IMR-90 (cell line): Measurements from ENCODE around the gene RAD51. TPM values are rescaled to one million over a fixed set of nuclear protein-coding genes. Genes with fewer than 3 reads are reported as not detected.

Experiments used
- ATAC-seq: fragments of 200-7000 bp; cut with Tn5 transposase; 2 replicates; pipeline ENCODE4 v1.9.1; 2020; ENCODE audit warnings: low read depth, mild to moderate bottlenecking, moderate library complexity
- BruUV-seq: library from RNA; stranded (reverse); fragments of 400-500 nt; replicated peaks from 2 replicates; lab custom pipeline; 2021; lab: Mats Ljungman, UMichigan
- CTCF ChIA-PET: fragments of 300-600 bp; formaldehyde crosslinking; extraction: SDS; loops from one replicate; lab custom pipeline; 2021; ENCODE audit warnings: antibody characterized with exemption; lab: Yijun Ruan, JAX
- POLR2A ChIA-PET: fragments of 300-600 bp; sonication (Branson Sonifier 250); formaldehyde crosslinking; loops from one replicate; lab custom pipeline; 2022; ENCODE audit warnings: antibody characterized with exemption; ENCODE audit not compliant: unreplicated experiment; lab: Charles Lee
- DNase-seq: peaks from one replicate; pipeline ENCODE4 v3.0.0; 2013
- H2AFZ ChIP-seq: replicated peaks from 2 replicates; pipeline ENCODE3; 2013; ENCODE audit warnings: low read length, mild to moderate bottlenecking; ENCODE audit not compliant: poor library complexity
- H2AK5ac ChIP-seq: 2 replicates; pipeline ENCODE4 v1.6.1; 2013; ENCODE audit warnings: low read depth, low read length, inconsistent platforms
- H2AK9ac ChIP-seq: replicated peaks from 2 replicates; pipeline ENCODE3; 2013; ENCODE audit warnings: mild to moderate bottlenecking, low read depth, low read length, moderate library complexity; ENCODE audit not compliant: poor library complexity
- H2BK120ac ChIP-seq: 2 replicates; pipeline ENCODE4 v1.6.1; 2013; ENCODE audit warnings: low read depth, low read length, inconsistent platforms
- H2BK15ac ChIP-seq: 3 replicates; pipeline ENCODE4 v1.6.1; 2013; ENCODE audit warnings: low read depth, low read length, inconsistent platforms
- H2BK20ac ChIP-seq: 2 replicates; pipeline ENCODE4 v1.6.1; 2013; ENCODE audit warnings: low read depth, mild to moderate bottlenecking, inconsistent platforms, low read length, moderate library complexity
- H2BK5ac ChIP-seq: 2 replicates; pipeline ENCODE4 v1.6.1; 2013; ENCODE audit warnings: mild to moderate bottlenecking, low read depth, low read length, inconsistent platforms; ENCODE audit not compliant: poor library complexity, severe bottlenecking
- H3K14ac ChIP-seq: replicated peaks from 2 replicates; pipeline ENCODE4 v1.6.1; 2013; ENCODE audit warnings: low read depth, low read length, inconsistent platforms
- H3K18ac ChIP-seq: 2 replicates; pipeline ENCODE4 v1.6.1; 2013; ENCODE audit warnings: low read depth, low read length, control low read depth
- H3K23ac ChIP-seq: 2 replicates; pipeline ENCODE4 v1.6.1; 2013; ENCODE audit warnings: low read depth, low read length, inconsistent platforms
- H3K27ac ChIP-seq: 2 replicates; pipeline ENCODE4 v1.5.1; 2013; ENCODE audit warnings: mild to moderate bottlenecking, control low read depth, low read length; ENCODE audit not compliant: insufficient read depth
- H3K27me3 ChIP-seq: 2 replicates; pipeline ENCODE4 v1.6.1; 2013; ENCODE audit warnings: low read length; ENCODE audit not compliant: control insufficient read depth, insufficient read depth
- H3K36me3 ChIP-seq: 2 replicates; pipeline ENCODE4 v1.6.1; 2013; ENCODE audit warnings: low read length, mixed read lengths; ENCODE audit not compliant: control insufficient read depth, insufficient read depth
- H3K4ac ChIP-seq: 2 replicates; pipeline ENCODE4 v1.6.1; 2013; ENCODE audit warnings: low read depth, low read length, inconsistent platforms
- H3K4me1 ChIP-seq: 2 replicates; pipeline ENCODE4 v1.6.1; 2013; ENCODE audit warnings: low read length, mixed read lengths; ENCODE audit not compliant: control insufficient read depth, insufficient read depth
- H3K4me2 ChIP-seq: 2 replicates; pipeline ENCODE4 v1.6.1; 2013; ENCODE audit warnings: low read depth, mild to moderate bottlenecking, control low read depth, low read length, moderate library complexity
- H3K4me3 ChIP-seq: 2 replicates; pipeline ENCODE4 v1.5.1; 2013; ENCODE audit warnings: low read depth, mild to moderate bottlenecking, control low read depth, low read length, moderate library complexity; ENCODE audit not compliant: insufficient read depth
- H3K56ac ChIP-seq: 2 replicates; pipeline ENCODE4 v1.6.1; 2013; ENCODE audit warnings: low read length, inconsistent platforms; ENCODE audit not compliant: insufficient read depth; ENCODE audit errors: extremely low read depth
- H3K79me1 ChIP-seq, 2 experiments: 2 replicates each; pipeline ENCODE4 v1.6.1; 2013; ENCODE audit warnings: low read length in 2 of 2, inconsistent platforms in 1 of 2, low read depth in 1 of 2
- H3K9ac ChIP-seq: 2 replicates; pipeline ENCODE4 v1.6.1; 2013; ENCODE audit warnings: low read depth, low read length, control low read depth
- H3K9me1 ChIP-seq: 2 replicates; pipeline ENCODE4 v1.6.1; 2013; ENCODE audit warnings: low read length, inconsistent platforms; ENCODE audit not compliant: insufficient read depth
- H3K9me3 ChIP-seq: 2 replicates; pipeline ENCODE4 v1.6.1; 2013; ENCODE audit warnings: low read length; ENCODE audit not compliant: control insufficient read depth, insufficient read depth
- H4K20me1 ChIP-seq: 2 replicates; pipeline ENCODE4 v1.6.1; 2013; ENCODE audit warnings: low read length, inconsistent platforms; ENCODE audit not compliant: insufficient read depth
- H4K5ac ChIP-seq: 2 replicates; pipeline ENCODE4 v1.6.1; 2013; ENCODE audit warnings: mild to moderate bottlenecking, low read depth, low read length, control low read depth
- H4K8ac ChIP-seq, 2 experiments: 2 replicates each; pipeline ENCODE4 v1.6.1; 2013; ENCODE audit warnings: low read depth in 2 of 2, low read length in 2 of 2, control low read depth in 1 of 2, inconsistent platforms in 1 of 2
- H4K91ac ChIP-seq: 2 replicates; pipeline ENCODE4 v1.6.1; 2013; ENCODE audit warnings: low read depth, low read length, inconsistent platforms; ENCODE audit not compliant: insufficient read depth
- BHLHE40 ChIP-seq: fragments of 150-350 bp; IDR thresholded peaks from 2 replicates; pipeline ENCODE4 v1.6.1; 2016; ENCODE audit warnings: mild to moderate bottlenecking, low read depth, low read length
- MAZ ChIP-seq: IDR thresholded peaks from 2 replicates; pipeline ENCODE4 v1.6.1; 2012; ENCODE audit warnings: low read depth, mild to moderate bottlenecking, low read length, improper control_type of control experiment, moderate library complexity, borderline replicate concordance
- NFE2L2 ChIP-seq: fragments of 150-350 bp; IDR thresholded peaks from 2 replicates; pipeline ENCODE4 v1.6.1; 2016; ENCODE audit warnings: low read depth, mild to moderate bottlenecking, low read length
- RFX5 ChIP-seq: IDR thresholded peaks from 2 replicates; pipeline ENCODE4 v1.8.0; 2012; ENCODE audit warnings: low read depth, mild to moderate bottlenecking, low read length, moderate library complexity
- SMC3 ChIP-seq: fragments of 150-350 bp; IDR thresholded peaks from 2 replicates; pipeline ENCODE4 v1.6.1; 2016; ENCODE audit warnings: low read depth, mild to moderate bottlenecking, antibody characterized with exemption, low read length, moderate library complexity
- WGBS, 2 experiments: methylation state at CpG; one replicate each; pipeline versions ENCODE4 v1.1.5 to v1.1.7; 2013; ENCODE audit warnings: missing lambda C conversion rate in 2 of 2; ENCODE audit not compliant: insufficient read length in 1 of 2; ENCODE audit errors: extremely low coverage in 2 of 2; 5-methylcytosine and 5-hydroxymethylcytosine counted together
- dilution Hi-C: fragments of 300-500 bp; cut with HindIII; formaldehyde crosslinking; loops from one replicate; pipeline ENCODE4 v1.14.3; 2018; ENCODE audit warnings: low sequenced_read_pairs; ENCODE audit not compliant: unreplicated experiment
- in situ Hi-C: fragments of 300-500 bp; cut with MboI; formaldehyde crosslinking; loops from 3 replicates; pipeline ENCODE4 v1.14.3; 2019; ENCODE audit warnings: low sequenced_read_pairs, inconsistent platforms, mixed read lengths
- intact Hi-C: fragments of 100-400 bp; cut with micrococcal nuclease; formaldehyde crosslinking; loops from 2 replicates; pipeline ENCODE4 v1.10.0; 2022
- polyA plus RNA-seq, 3 experiments: library from polyadenylated mRNA; depleted of rRNA; stranded (reverse); fragments of >200 nt; gene quantifications; 2 replicates each; pipeline ENCODE4 v1.2.3, GENCODE V29; 2012; ENCODE audit warnings: low replicate concordance in 1 of 3
- total RNA-seq: library from RNA; depleted of rRNA; stranded (reverse); fragments of >200 nt; gene quantifications from 2 replicates; pipeline ENCODE4 v1.2.3, GENCODE V29; 2012

The RAD51 gene
- total and polyA plus RNA-seq, 2 of the 4 experiments (the other 2 are of a cell fraction): 6.8 to 8.4 TPM

DNA sequence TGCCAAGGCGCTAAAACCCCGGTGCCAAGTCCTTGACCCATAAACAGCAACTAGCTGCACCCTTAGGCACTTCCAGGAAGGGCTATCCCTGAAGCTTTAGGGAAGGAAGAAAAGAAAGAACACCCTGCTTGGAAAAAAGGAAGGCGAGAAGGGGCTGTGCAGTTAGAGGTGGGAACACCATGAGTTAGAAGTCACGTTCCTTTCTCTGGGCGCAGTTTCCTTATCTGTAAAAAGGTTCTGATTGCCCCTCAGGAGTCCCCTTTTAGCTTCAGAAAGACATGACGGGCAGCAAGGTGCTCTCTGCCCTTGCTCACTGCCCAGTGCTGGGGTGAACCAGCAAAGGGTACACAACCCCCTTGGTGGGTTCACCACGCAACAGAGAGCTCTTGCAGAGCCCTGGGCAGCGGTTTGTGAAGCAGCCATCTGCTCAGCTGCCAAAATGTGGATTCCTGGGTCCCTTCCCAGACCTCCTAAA, 69.7 kb downstream of the RAD51 start:
- H3K4ac ChIP-seq: peak overlapping the region; percentile 12
- WGBS, 2 experiments: 25% methylated on average over 1 of the region's 8 CpGs; no CpG with 5 or more reads in 1 of the 2 experiments
- peaks cover 9% of the 10 kb centered on the region; the same call in 1 of the 2 replicates for H4K20me1 ChIP-seq
- H2BK20ac ChIP-seq: no peak overlapping the region
- peak overlapping the region in 1 of 2 experiments; percentile 74; a peak in 1 of 4 replicates for H4K8ac ChIP-seq
- no TSS peak for BruUV-seq
- peak overlapping the region; percentile 94 for H2AFZ ChIP-seq
- peak overlapping the region; percentile 73 for H2AK9ac ChIP-seq
- H4K5ac ChIP-seq: peak overlapping the region; percentile 17
- H3K4me1 ChIP-seq: peaks cover 24% of the 10 kb centered on the region
- no peaks in the 10 kb centered on the region; a peak in 1 of 4 replicates for H3K79me1 ChIP-seq
- H3K23ac ChIP-seq: peak overlapping the region; percentile 76; the same call in 1 of the 2 replicates
- peak overlapping the region; percentile 32; the same call in 1 of the 2 replicates for H3K27ac ChIP-seq
- no peak overlapping the region for H2BK15ac ChIP-seq
- in situ Hi-C loops (no loop called here), intact Hi-C loops (no loop called here), dilution Hi-C loops (no loop called here)
- POLR2A ChIA-PET: interaction anchor here (0.6 kb wide), 1 partner anchor 253 kb away, joined by 7 read pairs; no protein-coding TSS in a partner anchor
- no peak for TF ChIP-seq BHLHE40
- no peak for TF ChIP-seq RFX5
- TF ChIP-seq NFE2L2: no peak
- no peak for TF ChIP-seq SMC3
- TF ChIP-seq MAZ: no peak
- peaks cover 17% of the 10 kb centered on the region for H3K9me1 ChIP-seq
- H2BK120ac ChIP-seq: no peak overlapping the region
- ATAC-seq (no peak; the same call in 1 of the 2 replicates), DNase-seq (no peak)
- peak overlapping the region; percentile 30; the same call in 1 of the 2 replicates for H2AK5ac ChIP-seq
- no peaks in the 10 kb centered on the region for H3K9me3 ChIP-seq
- no peak overlapping the region for H3K14ac ChIP-seq
- CTCF ChIA-PET: interaction anchor here (0.6 kb wide), 1 partner anchor 336 kb away, joined by 3 read pairs; no protein-coding TSS in a partner anchor
- H2BK5ac ChIP-seq: peak overlapping the region; percentile 7
- no peak overlapping the region for H3K18ac ChIP-seq
- peak overlapping the region; percentile 77 for H3K4me2 ChIP-seq
- no peaks in the 10 kb centered on the region; the same call in 1 of the 2 replicates for H3K27me3 ChIP-seq
- no peak overlapping the region for H4K91ac ChIP-seq
- H3K56ac ChIP-seq: no peak overlapping the region
- H3K4me3 ChIP-seq: peak overlapping the region; percentile 44; the same call in 1 of the 2 replicates
- H3K36me3 ChIP-seq: peaks cover 2% of the 10 kb centered on the region; the same call in 1 of the 2 replicates
- no peak overlapping the region for H3K9ac ChIP-seq
